GM21528 (cell line): ENCODE data around the gene RNF2.
"Not testable (repeated sequence)": the region's sequence is repeated elsewhere in the genome, so short reads cannot be mapped to it uniquely, and the experiment has no call there.

Experiments used
- ATAC-seq: cut with Tn5 transposase; IDR thresholded peaks from one replicate; pipeline ENCODE4 v1.9.1; 2021; ENCODE audit warnings: mild to moderate bottlenecking, moderate library complexity; ENCODE audit not compliant: unreplicated experiment, low FRiP score

Gene RNF2

GRCh38 chr1:185046668-185047067, 1.3 kb downstream of the RNF2 start:
- no peak for ATAC-seq

GRCh38 chr1:185049670-185050069, 4.3 kb downstream of the RNF2 start:
- no peak for ATAC-seq

- ATAC-seq, result no peak
Measured at GRCh38 chr1:185050823-185051451, 5.6 kb downstream of the RNF2 start.

GRCh38 chr1:185053204-185053603, 7.8 kb downstream of the RNF2 start:
- no peak for ATAC-seq

GRCh38 chr1:185054365-185055060, 9.2 kb downstream of the RNF2 start:
- no peak for ATAC-seq

GRCh38 chr1:185058110-185058509, 12.8 kb downstream of the RNF2 start:
- ATAC-seq, result no peak

GRCh38 chr1:185058876-185059275, 13.5 kb downstream of the RNF2 start:
- no peak for ATAC-seq

- ATAC-seq, result no peak
Measured at GRCh38 chr1:185059950-185060571, 14.7 kb downstream of the RNF2 start.

- ATAC-seq, result no peak
Measured at GRCh38 chr1:185062710-185063370, 17.5 kb downstream of the RNF2 start.

GRCh38 chr1:185063719-185064118, 18.4 kb downstream of the RNF2 start:
- no peak for ATAC-seq

- ATAC-seq, result not testable (repeated sequence)
Measured at GRCh38 chr1:185065006-185065405, 19.6 kb downstream of the RNF2 start.

GRCh38 chr1:185066181-185066580, 20.8 kb downstream of the RNF2 start:
- ATAC-seq, result no peak

GRCh38 chr1:185068341-185068740, 23.0 kb downstream of the RNF2 start:
- no peak for ATAC-seq

GRCh38 chr1:185069202-185069772, 23.9 kb downstream of the RNF2 start:
- ATAC-seq, result no peak

GRCh38 chr1:185070051-185070450, 24.7 kb downstream of the RNF2 start:
- no peak for ATAC-seq

- no peak for ATAC-seq
Measured at GRCh38 chr1:185073725-185074124, 28.4 kb downstream of the RNF2 start.

- ATAC-seq, result no peak
Measured at GRCh38 chr1:185074307-185074706, 28.9 kb downstream of the RNF2 start.

- no peak for ATAC-seq
Measured at GRCh38 chr1:185075476-185075875, 30.1 kb downstream of the RNF2 start.

- no peak for ATAC-seq
Measured at GRCh38 chr1:185077374-185077773, 32.0 kb downstream of the RNF2 start.

- ATAC-seq, result no peak
Measured at GRCh38 chr1:185080422-185080821, 35.1 kb downstream of the RNF2 start.

GRCh38 chr1:185083818-185084217, 38.5 kb downstream of the RNF2 start:
- ATAC-seq, result no peak
